Trophoblast cell (in vitro differentiated cells and primary cell): Measurements from ENCODE around the gene POLE4.

ENCODE experiments used
- DNase-seq, 2 donors: peaks; one replicate each; pipeline ENCODE4 v3.0.0-alpha.2; 2016
- H2AFZ ChIP-seq: 2 replicates; pipeline ENCODE4 v1.6.1; 2013; ENCODE audit warnings: low read length, moderate library complexity, mild to moderate bottlenecking; ENCODE audit not compliant: insufficient read depth, poor library complexity
- H2AK5ac ChIP-seq: 2 replicates; pipeline ENCODE4 v1.6.1; 2013; ENCODE audit warnings: mild to moderate bottlenecking, low read length
- H2BK120ac ChIP-seq: 2 replicates; pipeline ENCODE4 v1.6.1; 2013; ENCODE audit warnings: low read length, mild to moderate bottlenecking, moderate library complexity; ENCODE audit not compliant: insufficient read depth, poor library complexity
- H2BK12ac ChIP-seq: 2 replicates; pipeline ENCODE4 v1.6.1; 2013; ENCODE audit warnings: mild to moderate bottlenecking, low read length, moderate library complexity
- H2BK5ac ChIP-seq: 2 replicates; pipeline ENCODE4 v1.6.1; 2013; ENCODE audit warnings: low read length, low read depth, moderate library complexity, mild to moderate bottlenecking; ENCODE audit not compliant: poor library complexity
- H3K14ac ChIP-seq: 2 replicates; pipeline ENCODE4 v1.6.1; 2013; ENCODE audit warnings: mild to moderate bottlenecking, low read length
- H3K18ac ChIP-seq: 2 replicates; pipeline ENCODE4 v1.6.1; 2013; ENCODE audit warnings: mild to moderate bottlenecking, low read length
- H3K23ac ChIP-seq: 2 replicates; pipeline ENCODE4 v1.6.1; 2013; ENCODE audit warnings: low read length
- H3K27ac ChIP-seq: 2 replicates; pipeline ENCODE4 v1.5.1; 2013; ENCODE audit warnings: low read depth, mild to moderate bottlenecking, inconsistent platforms, low read length, moderate library complexity
- H3K27me3 ChIP-seq: 2 replicates; pipeline ENCODE4 v1.6.1; 2013; ENCODE audit warnings: inconsistent platforms, mild to moderate bottlenecking, low read length, moderate library complexity; ENCODE audit not compliant: insufficient read depth
- H3K36me3 ChIP-seq, 2 experiments: 1 replicate in 1 of 2; 2 replicates in 1 of 2; pipeline ENCODE4 v1.6.1; 2013; ENCODE audit warnings: low read length in 2 of 2, mild to moderate bottlenecking in 2 of 2, moderate library complexity in 1 of 2; ENCODE audit not compliant: insufficient read depth in 2 of 2, control insufficient read depth in 1 of 2
- H3K4ac ChIP-seq: 2 replicates; pipeline ENCODE4 v1.6.1; 2013; ENCODE audit warnings: low read depth, mild to moderate bottlenecking, low read length, moderate library complexity
- H3K4me1 ChIP-seq, 2 experiments: 1 replicate in 1 of 2; 2 replicates in 1 of 2; pipeline ENCODE4 v1.6.1; 2013; ENCODE audit warnings: low read length in 2 of 2, mild to moderate bottlenecking in 2 of 2, moderate library complexity in 1 of 2; ENCODE audit not compliant: insufficient read depth in 2 of 2, control insufficient read depth in 1 of 2
- H3K4me2 ChIP-seq: 2 replicates; pipeline ENCODE4 v1.6.1; 2013; ENCODE audit warnings: inconsistent platforms, mild to moderate bottlenecking, low read length, moderate library complexity
- H3K4me3 ChIP-seq: 2 replicates; pipeline ENCODE4 v1.5.1; 2013; ENCODE audit warnings: mild to moderate bottlenecking, low read depth, low read length, inconsistent platforms
- H3K79me1 ChIP-seq: one replicate; pipeline ENCODE4 v1.6.1; 2013; ENCODE audit warnings: low read length
- H3K79me2 ChIP-seq: 2 replicates; pipeline ENCODE4 v1.6.1; 2013; ENCODE audit warnings: low read length, mild to moderate bottlenecking; ENCODE audit not compliant: control insufficient read depth, insufficient read depth, poor library complexity
- H3K9ac ChIP-seq: 2 replicates; pipeline ENCODE4 v1.6.1; 2013; ENCODE audit warnings: mild to moderate bottlenecking, low read length
- H3K9me3 ChIP-seq: 2 replicates; pipeline ENCODE4 v1.6.1; 2013; ENCODE audit warnings: low read depth, mild to moderate bottlenecking, control low read depth, inconsistent platforms, low read length; ENCODE audit not compliant: insufficient read depth
- H4K12ac ChIP-seq: 2 replicates; pipeline ENCODE4 v1.6.1; 2013; ENCODE audit warnings: low read depth, mild to moderate bottlenecking, low read length, moderate library complexity
- H4K8ac ChIP-seq: 2 replicates; pipeline ENCODE4 v1.6.1; 2013; ENCODE audit warnings: low read depth, mild to moderate bottlenecking, low read length, moderate library complexity
- H4K91ac ChIP-seq: one replicate; pipeline ENCODE4 v1.6.1; 2013; ENCODE audit warnings: low read depth, mild to moderate bottlenecking, low read length, moderate library complexity
- WGBS: extraction: QIAGEN DNeasy Blood & Tissue Kit; methylation state at CpG from one replicate; pipeline ENCODE4 v1.1.7; 2013; ENCODE audit warnings: missing lambda C conversion rate; ENCODE audit not compliant: insufficient read length, insufficient coverage; ENCODE audit errors: extremely low coverage; 5-methylcytosine and 5-hydroxymethylcytosine counted together

The POLE4 gene

GRCh38 chr2:74948779-74949178 is 9.7 kb upstream of the POLE4 start:
- no peak overlapping the region for H4K12ac ChIP-seq
- H3K4me1 ChIP-seq: peaks cover 6% of the 10 kb centered on the region in 2 experiments
- no CpG with 5 or more reads among the region's 4 CpGs for WGBS
- H2BK5ac ChIP-seq: no peak overlapping the region
- no peak overlapping the region for H2AFZ ChIP-seq
- no peak overlapping the region for H3K9ac ChIP-seq
- H3K4ac ChIP-seq: no peak overlapping the region
- H3K79me1 ChIP-seq: no peaks in the 10 kb centered on the region
- no peak overlapping the region for H3K23ac ChIP-seq
- H2BK120ac ChIP-seq: no peak overlapping the region
- H3K4me3 ChIP-seq: no peak overlapping the region
- no peaks in the 10 kb centered on the region for H3K79me2 ChIP-seq
- H2BK12ac ChIP-seq: no peak overlapping the region
- no peak overlapping the region for H3K27ac ChIP-seq
- no peak overlapping the region for H3K4me2 ChIP-seq
- no peak overlapping the region for H3K18ac ChIP-seq
- DNase-seq: peak in 1 of 2 donors; percentile 19
- H4K91ac ChIP-seq: no peak overlapping the region
- H3K9me3 ChIP-seq: peaks cover 12% of the 10 kb centered on the region
- no peaks in the 10 kb centered on the region for H3K27me3 ChIP-seq
- peaks cover 0 to 2% of the 10 kb centered on the region in 2 experiments for H3K36me3 ChIP-seq
- no peak overlapping the region for H2AK5ac ChIP-seq
- no peak overlapping the region for H4K8ac ChIP-seq
- no peak overlapping the region for H3K14ac ChIP-seq

GRCh38 chr2:74951211-74951754 is 7.2 kb upstream of the POLE4 start:
- WGBS: no CpG with 5 or more reads among the region's 1 CpG
- Histone ChIP-seq H2AK5ac (no peak overlapping the region), H2BK120ac (no peak overlapping the region), H3K4ac (no peak overlapping the region), H3K79me1 (no peaks in the 10 kb centered on the region), H3K14ac (no peak overlapping the region), H3K9me3 (peaks cover 12% of the 10 kb centered on the region), H3K4me3 (no peak overlapping the region), H3K79me2 (no peaks in the 10 kb centered on the region), H4K12ac (no peak overlapping the region), H2AFZ (no peak overlapping the region), H3K23ac (no peak overlapping the region), H3K4me1 (peaks cover 6% of the 10 kb centered on the region in 2 experiments), H2BK5ac (no peak overlapping the region), H4K91ac (no peak overlapping the region), H2BK12ac (no peak overlapping the region), H3K18ac (no peak overlapping the region), H3K4me2 (no peak overlapping the region), H3K36me3 (peaks cover 0 to 2% of the 10 kb centered on the region in 2 experiments), H3K9ac (no peak overlapping the region), H4K8ac (no peak overlapping the region), H3K27ac (no peak overlapping the region), H3K27me3 (no peaks in the 10 kb centered on the region)
- DNase-seq: no peak

- Histone ChIP-seq H4K91ac (no peak overlapping the region), H3K14ac (no peak overlapping the region), H2BK12ac (no peak overlapping the region), H3K9me3 (peaks cover 11% of the 10 kb centered on the region), H2BK5ac (no peak overlapping the region), H3K27me3 (no peaks in the 10 kb centered on the region), H2AK5ac (no peak overlapping the region), H3K36me3 (peaks cover 0 to 2% of the 10 kb centered on the region in 2 experiments), H3K4me2 (no peak overlapping the region), H2BK120ac (no peak overlapping the region), H3K23ac (no peak overlapping the region), H3K9ac (no peak overlapping the region), H3K18ac (no peak overlapping the region), H4K8ac (no peak overlapping the region), H3K79me2 (no peaks in the 10 kb centered on the region), H3K79me1 (no peaks in the 10 kb centered on the region), H3K4me3 (no peak overlapping the region), H3K4ac (no peak overlapping the region), H3K4me1 (peaks cover 5 to 6% of the 10 kb centered on the region in 2 experiments), H2AFZ (no peak overlapping the region), H3K27ac (no peak overlapping the region), H4K12ac (no peak overlapping the region)
- no CpG with 5 or more reads among the region's 8 CpGs for WGBS
- no peak for DNase-seq
These were observed 5.9 kb upstream of the POLE4 start for GRCh38 chr2:74952575-74952974.

GRCh38 chr2:74953796-74954499 is 4.5 kb upstream of the POLE4 start:
- H4K91ac ChIP-seq: no peak overlapping the region
- no peak overlapping the region for H3K23ac ChIP-seq
- H3K4ac ChIP-seq: no peak overlapping the region
- DNase-seq: no peak
- no peak overlapping the region for H3K18ac ChIP-seq
- no peak overlapping the region for H2BK12ac ChIP-seq
- peaks cover 7% of the 10 kb centered on the region for H3K79me1 ChIP-seq
- no peak overlapping the region for H3K14ac ChIP-seq
- no peak overlapping the region for H2BK120ac ChIP-seq
- no peak overlapping the region for H3K4me3 ChIP-seq
- H3K27ac ChIP-seq: no peak overlapping the region
- H4K12ac ChIP-seq: no peak overlapping the region
- H3K9ac ChIP-seq: no peak overlapping the region
- H4K8ac ChIP-seq: no peak overlapping the region
- no peak overlapping the region for H2BK5ac ChIP-seq
- WGBS: no CpG with 5 or more reads among the region's 10 CpGs
- H3K27me3 ChIP-seq: no peaks in the 10 kb centered on the region
- H3K36me3 ChIP-seq: peaks cover 0 to 2% of the 10 kb centered on the region in 2 experiments
- no peak overlapping the region for H2AFZ ChIP-seq
- H3K79me2 ChIP-seq: peaks cover 3% of the 10 kb centered on the region
- peaks cover 4% of the 10 kb centered on the region in 2 experiments for H3K4me1 ChIP-seq
- no peak overlapping the region for H3K4me2 ChIP-seq
- peaks cover 6% of the 10 kb centered on the region for H3K9me3 ChIP-seq
- no peak overlapping the region for H2AK5ac ChIP-seq
